Dedifferentiated amniotic fluid mesenchymal stem cell (primary cell): Measurements from ENCODE around the gene LARP4B.

Experiments
- DNase-seq: peaks from one replicate; pipeline ENCODE4 v3.0.0-alpha.2; 2016; ENCODE audit errors: extremely low spot score

LARP4B gene

GRCh38 chr10:924524-924859 lies 7.0 kb downstream of the LARP4B start:
- DNase-seq = no peak

- DNase-seq = no peak
Measured at GRCh38 chr10:923844-924523, 7.5 kb downstream of the LARP4B start.

GRCh38 chr10:921471-922414 lies 9.8 kb downstream of the LARP4B start:
- no peak for DNase-seq

GRCh38 chr10:920450-920849 lies 11.1 kb downstream of the LARP4B start:
- no peak for DNase-seq

- no peak for DNase-seq
Measured at GRCh38 chr10:919481-919880, 12.0 kb downstream of the LARP4B start.

GRCh38 chr10:917999-918398 lies 13.5 kb downstream of the LARP4B start:
- DNase-seq = no peak

- DNase-seq = no peak
Measured at GRCh38 chr10:917416-917720, 14.1 kb downstream of the LARP4B start.

GRCh38 chr10:916716-917415 lies 14.6 kb downstream of the LARP4B start:
- DNase-seq = no peak

GRCh38 chr10:909831-910230 lies 21.7 kb downstream of the LARP4B start:
- DNase-seq = peak; percentile 62

GRCh38 chr10:905972-906371 lies 25.5 kb downstream of the LARP4B start:
- DNase-seq = no peak

GRCh38 chr10:905503-905902 lies 26.0 kb downstream of the LARP4B start:
- DNase-seq = no peak

- no peak for DNase-seq
Measured at GRCh38 chr10:904403-904802, 27.1 kb downstream of the LARP4B start.

- no peak for DNase-seq
Measured at GRCh38 chr10:898141-898540, 33.4 kb downstream of the LARP4B start.

GRCh38 chr10:896982-897381 lies 34.5 kb downstream of the LARP4B start:
- no peak for DNase-seq

- no peak for DNase-seq
Measured at GRCh38 chr10:895324-895723, 36.2 kb downstream of the LARP4B start.

GRCh38 chr10:878895-879294 lies 52.6 kb downstream of the LARP4B start:
- DNase-seq = no peak

GRCh38 chr10:878333-878759 lies 53.2 kb downstream of the LARP4B start:
- DNase-seq = no peak

- DNase-seq = no peak
Measured at GRCh38 chr10:876438-876837, 55.1 kb downstream of the LARP4B start.

GRCh38 chr10:873020-873419 lies 58.5 kb downstream of the LARP4B start:
- DNase-seq = no peak

- no peak for DNase-seq
Measured at GRCh38 chr10:871951-872403, 59.5 kb downstream of the LARP4B start.

- DNase-seq = no peak
Measured at GRCh38 chr10:870564-871166, 60.8 kb downstream of the LARP4B start.

- no peak for DNase-seq
Measured at GRCh38 chr10:869171-869570, 62.3 kb downstream of the LARP4B start.
